Fibroblast of lung (primary cell): ENCODE measurements around the gene ANLN.

Source experiments
- EZH2 ChIP-seq: IDR thresholded peaks from 2 replicates; pipeline ENCODE4 v1.5.1; 2012; ENCODE audit warnings: low read length, control low read depth, mild to moderate bottlenecking; ENCODE audit errors: missing control alignments
- TF ChIP-seq, protein P1 (sequence below), 2 donors: IDR thresholded peaks in 1 of 2; conservative IDR thresholded peaks in 1 of 2; 1 replicate in 1 of 2; 2 replicates in 1 of 2; pipeline ENCODE4 v1.5.1; 2011 to 2012; ENCODE audit warnings: low read length in 2 of 2, control low read depth in 1 of 2, inconsistent platforms in 1 of 2, low read depth in 1 of 2, mild to moderate bottlenecking in 1 of 2

DNA sequence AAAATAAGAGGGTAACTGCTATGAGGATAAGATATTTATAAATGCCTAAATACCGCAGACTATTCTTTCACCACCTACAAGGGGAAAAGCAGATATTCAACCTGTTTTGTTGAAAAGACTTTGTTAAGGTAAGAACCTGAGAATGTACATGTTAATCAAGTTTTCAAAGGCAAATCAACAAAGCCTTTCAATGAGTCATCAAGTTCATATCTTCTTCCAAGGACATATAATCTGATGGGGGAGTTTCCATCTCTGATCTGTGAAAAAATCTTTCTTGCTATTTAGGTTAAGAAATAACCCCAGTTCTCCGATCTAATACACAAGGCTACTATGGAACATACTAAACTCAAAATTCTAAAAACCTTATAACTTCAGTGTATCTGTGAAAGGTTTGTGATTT lies 40.0 kb upstream of the ANLN start:
- no peak for TF ChIP-seq EZH2
- TF ChIP-seq, protein P1, sequence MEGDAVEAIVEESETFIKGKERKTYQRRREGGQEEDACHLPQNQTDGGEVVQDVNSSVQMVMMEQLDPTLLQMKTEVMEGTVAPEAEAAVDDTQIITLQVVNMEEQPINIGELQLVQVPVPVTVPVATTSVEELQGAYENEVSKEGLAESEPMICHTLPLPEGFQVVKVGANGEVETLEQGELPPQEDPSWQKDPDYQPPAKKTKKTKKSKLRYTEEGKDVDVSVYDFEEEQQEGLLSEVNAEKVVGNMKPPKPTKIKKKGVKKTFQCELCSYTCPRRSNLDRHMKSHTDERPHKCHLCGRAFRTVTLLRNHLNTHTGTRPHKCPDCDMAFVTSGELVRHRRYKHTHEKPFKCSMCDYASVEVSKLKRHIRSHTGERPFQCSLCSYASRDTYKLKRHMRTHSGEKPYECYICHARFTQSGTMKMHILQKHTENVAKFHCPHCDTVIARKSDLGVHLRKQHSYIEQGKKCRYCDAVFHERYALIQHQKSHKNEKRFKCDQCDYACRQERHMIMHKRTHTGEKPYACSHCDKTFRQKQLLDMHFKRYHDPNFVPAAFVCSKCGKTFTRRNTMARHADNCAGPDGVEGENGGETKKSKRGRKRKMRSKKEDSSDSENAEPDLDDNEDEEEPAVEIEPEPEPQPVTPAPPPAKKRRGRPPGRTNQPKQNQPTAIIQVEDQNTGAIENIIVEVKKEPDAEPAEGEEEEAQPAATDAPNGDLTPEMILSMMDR (conservative IDR thresholded peaks at IDR 0.05 in 1 of 2, IDR thresholded peaks at IDR 0.05 in 1 of 2; ENCODE audit: low read depth in 1 of 2, low read length in 2 of 2) = no peak
